Stimulated activated CD8-positive, alpha-beta memory T cell treated with anti-CD3 and anti-CD28 coated beads, Interleukin-7, amount 100 ng/mL, for 48 hours (primary cell): ENCODE results near the gene SPAG9.

Experiments
- DNase-seq, 2 donors: peaks; one replicate each; pipeline ENCODE4 v3.0.0-alpha.2; 2020; ENCODE audit warnings: low read depth in 1 of 2; ENCODE audit errors: extremely low read depth in 1 of 2

The SPAG9 gene

GRCh38 chr17:50957600-50958575 lies 162.8 kb downstream of the SPAG9 start:
- no peak for DNase-seq

GRCh38 chr17:50956750-50957523 lies 163.7 kb downstream of the SPAG9 start:
- DNase-seq: peak in 1 of 2 donors; percentile 28

- DNase-seq: no peak
Measured at GRCh38 chr17:50956409-50956749, 164.3 kb downstream of the SPAG9 start.

GRCh38 chr17:50955667-50956120 lies 165.0 kb downstream of the SPAG9 start:
- no peak for DNase-seq

GRCh38 chr17:50955160-50955559 lies 165.5 kb downstream of the SPAG9 start:
- no peak for DNase-seq

- DNase-seq: no peak
Measured at GRCh38 chr17:50954641-50955121, 166.0 kb downstream of the SPAG9 start.

- no peak for DNase-seq
Measured at GRCh38 chr17:50953831-50954601, 166.7 kb downstream of the SPAG9 start.

GRCh38 chr17:50953518-50953830 lies 167.2 kb downstream of the SPAG9 start:
- no peak for DNase-seq

- no peak for DNase-seq
Measured at GRCh38 chr17:50952889-50953288, 167.8 kb downstream of the SPAG9 start.

GRCh38 chr17:50952013-50952412 lies 168.7 kb downstream of the SPAG9 start:
- DNase-seq: no peak

- DNase-seq: no peak
Measured at GRCh38 chr17:50949989-50950877, 170.4 kb downstream of the SPAG9 start.

GRCh38 chr17:50949128-50949988 lies 171.3 kb downstream of the SPAG9 start:
- DNase-seq: no peak

- no peak for DNase-seq
Measured at GRCh38 chr17:50948711-50949110, 172.0 kb downstream of the SPAG9 start.

GRCh38 chr17:50947782-50948543 lies 172.7 kb downstream of the SPAG9 start:
- DNase-seq: no peak

- no peak for DNase-seq
Measured at GRCh38 chr17:50946891-50947781, 173.5 kb downstream of the SPAG9 start.

- DNase-seq: no peak
Measured at GRCh38 chr17:50946223-50946890, 174.3 kb downstream of the SPAG9 start.

- no peak for DNase-seq
Measured at GRCh38 chr17:50945779-50946222, 174.9 kb downstream of the SPAG9 start.
